K562 (cell line): Measurements from ENCODE around the gene PRM3. TPM values are rescaled to one million over a fixed set of nuclear protein-coding genes. Genes with fewer than 3 reads are reported as not detected.

ENCODE experiments used
- BACH1 ChIP-seq: fragments of 200-800 bp; sonication (Bioruptor generic); IDR thresholded peaks from 2 replicates; pipeline ENCODE4 v1.6.1; 2016; ENCODE audit warnings: missing genetic modification characterization, missing compliant biosample characterization
- ESRRA ChIP-seq: fragments of 450-650 bp; IDR thresholded peaks from 2 replicates; pipeline ENCODE4 v1.6.1; 2014; ENCODE audit warnings: low read depth, mild to moderate bottlenecking, moderate library complexity, borderline replicate concordance
- GTF2E2 ChIP-seq: fragments of 200-800 bp; sonication (Bioruptor generic); IDR thresholded peaks from 2 replicates; pipeline ENCODE4 v1.6.1; 2016; ENCODE audit warnings: missing genetic modification characterization, missing compliant biosample characterization
- KAT7 ChIP-seq: sonication (generic); formaldehyde crosslinking; IDR thresholded peaks from 2 replicates; pipeline ENCODE4 v1.8.0; 2022; ENCODE audit warnings: missing genetic modification reagents, mild to moderate bottlenecking, borderline replicate concordance
- MECOM ChIP-seq: fragments of 250-450 bp; sonication (Bioruptor Pico); IDR thresholded peaks from 2 replicates; pipeline ENCODE4 v1.8.0; 2022; ENCODE audit warnings: inconsistent platforms
- NFXL1 ChIP-seq: fragments of 450-650 bp; formaldehyde crosslinking; IDR thresholded peaks from 2 replicates; pipeline ENCODE4 v1.4.0; 2021; ENCODE audit warnings: mild to moderate bottlenecking
- RB1 ChIP-seq: fragments of 450-650 bp; IDR thresholded peaks from 2 replicates; pipeline ENCODE4 v1.6.1; 2017; ENCODE audit warnings: low read depth, mild to moderate bottlenecking
- SOX6 ChIP-seq: fragments of 450-650 bp; IDR thresholded peaks from 2 replicates; pipeline ENCODE4 v1.6.1; 2014; ENCODE audit warnings: mild to moderate bottlenecking
- SP1 ChIP-seq: sonication (generic); formaldehyde crosslinking; IDR thresholded peaks from 2 replicates; pipeline ENCODE4 v1.8.1; 2022; ENCODE audit warnings: mild to moderate bottlenecking, missing genetic modification reagents
- ZC3H4 ChIP-seq: sonication (generic); formaldehyde crosslinking; IDR thresholded peaks from 2 replicates; pipeline ENCODE4 v1.9.0; 2021; ENCODE audit warnings: missing genetic modification reagents, borderline replicate concordance
- ZNF239 ChIP-seq: fragments of 250-450 bp; sonication (Bioruptor Pico); IDR thresholded peaks from 2 replicates; pipeline ENCODE4 v1.4.0; 2020; ENCODE audit warnings: mild to moderate bottlenecking
- ZNF408 ChIP-seq: fragments of 250-450 bp; sonication (Bioruptor Pico); IDR thresholded peaks from 2 replicates; pipeline ENCODE4 v1.4.0; 2020; ENCODE audit warnings: low read depth, mild to moderate bottlenecking, moderate library complexity
- ZNF696 ChIP-seq: fragments of 250-450 bp; sonication (Bioruptor Pico); conservative IDR thresholded peaks from 2 replicates; pipeline ENCODE4 v1.4.0; 2020; ENCODE audit warnings: mild to moderate bottlenecking, moderate library complexity
- polyA plus RNA-seq, 8 experiments: library from polyadenylated mRNA; depleted of rRNA in 4 of 8; stranded (reverse) in 5 of 8; unstranded in 3 of 8; fragments of >200 nt; fragmentation: Nextera tagmentation in 2 of 8; fragmentation: Illumina TruSeq in 1 of 8; extraction: Ambion mirVana in 2 of 8; extraction: Trizol in 1 of 8; gene quantifications; 2 replicates each; pipeline versions ENCODE4 v1.2.1 to v1.2.3, GENCODE V29; 2011 to 2014; ENCODE audit warnings: inconsistent platforms in 1 of 8, missing spikeins in 1 of 8
- total RNA-seq, 7 experiments: library from RNA; depleted of rRNA in 6 of 7; stranded (reverse); fragments of >200 nt in 6 of 7; fragmentation: Illumina TruSeq in 2 of 7; extraction: Trizol in 2 of 7; gene quantifications; 2 replicates each; pipeline versions ENCODE4 v1.2.1 to v1.2.3, GENCODE V29; 2011 to 2021; ENCODE audit warnings: low replicate concordance in 1 of 7
- TF ChIP-seq, protein P1 (sequence below): fragments of 200-800 bp; sonication (Bioruptor generic); IDR thresholded peaks from 2 replicates; pipeline ENCODE4 v1.6.1; 2016; ENCODE audit warnings: missing genetic modification characterization, missing compliant biosample characterization
- TF ChIP-seq, protein P2 (sequence below): sonication (generic); formaldehyde crosslinking; IDR thresholded peaks from 2 replicates; pipeline ENCODE4 v1.8.0; 2022; ENCODE audit warnings: mild to moderate bottlenecking, missing genetic modification reagents
- TF ChIP-seq, protein P3 (sequence below): IDR thresholded peaks from 2 replicates; pipeline ENCODE4 v1.6.1; 2011; ENCODE audit not compliant: insufficient read length; ENCODE audit errors: extremely low read depth

PRM3 gene
- total and polyA plus RNA-seq, 9 of the 15 experiments (the other 6 are each of a cell fraction or from before 2014, with no cell fraction given) = not detected

DNA sequence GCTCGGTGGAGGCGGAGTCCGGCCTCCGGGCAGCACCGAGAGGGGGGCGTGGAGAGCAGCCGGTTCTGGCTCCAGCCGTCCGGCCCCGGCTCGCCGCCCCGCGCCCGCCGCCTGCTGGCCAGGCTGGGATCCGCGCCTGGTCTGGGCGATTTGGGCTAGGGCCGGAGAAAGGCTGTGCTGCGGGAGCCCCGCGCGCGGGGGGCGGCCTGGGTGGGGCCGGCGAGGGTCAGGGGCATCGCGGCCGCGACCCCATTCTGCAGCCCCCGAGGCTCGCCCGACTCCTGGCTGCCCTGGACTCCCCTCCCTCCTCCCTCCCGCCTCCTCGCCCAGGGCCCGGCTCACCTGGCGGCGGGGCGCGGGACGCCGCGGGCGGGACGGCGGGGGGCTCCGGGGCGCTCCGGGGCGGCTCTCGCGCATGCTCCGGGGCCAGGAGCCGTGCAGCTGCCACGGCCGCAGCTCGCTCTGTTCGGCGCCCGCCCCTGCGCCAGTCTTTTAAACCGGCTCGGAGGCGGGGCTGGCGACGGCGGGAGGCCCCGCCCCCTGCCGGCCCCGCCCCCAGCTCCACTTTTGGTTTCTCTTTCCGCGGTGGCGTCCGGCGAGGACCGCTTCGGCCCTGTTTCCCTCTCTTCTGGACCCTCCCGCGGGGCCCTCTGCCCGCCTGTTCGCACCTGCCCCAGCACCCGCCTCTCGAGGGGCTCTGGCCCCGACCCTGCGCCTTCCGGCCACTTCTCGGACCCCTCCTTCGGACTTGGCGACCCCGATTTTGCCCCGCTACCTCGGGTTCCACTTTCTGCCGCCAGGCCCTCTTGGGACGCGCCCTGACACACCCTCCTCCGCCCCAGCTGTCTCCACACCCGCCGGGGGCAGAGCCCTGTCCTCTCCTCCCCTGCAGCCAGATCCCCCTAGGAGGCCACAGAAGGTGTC is 17.4 kb downstream of the PRM3 start, which contains the start of gene SOCS1 (continued):
- TF ChIP-seq, protein P1, sequence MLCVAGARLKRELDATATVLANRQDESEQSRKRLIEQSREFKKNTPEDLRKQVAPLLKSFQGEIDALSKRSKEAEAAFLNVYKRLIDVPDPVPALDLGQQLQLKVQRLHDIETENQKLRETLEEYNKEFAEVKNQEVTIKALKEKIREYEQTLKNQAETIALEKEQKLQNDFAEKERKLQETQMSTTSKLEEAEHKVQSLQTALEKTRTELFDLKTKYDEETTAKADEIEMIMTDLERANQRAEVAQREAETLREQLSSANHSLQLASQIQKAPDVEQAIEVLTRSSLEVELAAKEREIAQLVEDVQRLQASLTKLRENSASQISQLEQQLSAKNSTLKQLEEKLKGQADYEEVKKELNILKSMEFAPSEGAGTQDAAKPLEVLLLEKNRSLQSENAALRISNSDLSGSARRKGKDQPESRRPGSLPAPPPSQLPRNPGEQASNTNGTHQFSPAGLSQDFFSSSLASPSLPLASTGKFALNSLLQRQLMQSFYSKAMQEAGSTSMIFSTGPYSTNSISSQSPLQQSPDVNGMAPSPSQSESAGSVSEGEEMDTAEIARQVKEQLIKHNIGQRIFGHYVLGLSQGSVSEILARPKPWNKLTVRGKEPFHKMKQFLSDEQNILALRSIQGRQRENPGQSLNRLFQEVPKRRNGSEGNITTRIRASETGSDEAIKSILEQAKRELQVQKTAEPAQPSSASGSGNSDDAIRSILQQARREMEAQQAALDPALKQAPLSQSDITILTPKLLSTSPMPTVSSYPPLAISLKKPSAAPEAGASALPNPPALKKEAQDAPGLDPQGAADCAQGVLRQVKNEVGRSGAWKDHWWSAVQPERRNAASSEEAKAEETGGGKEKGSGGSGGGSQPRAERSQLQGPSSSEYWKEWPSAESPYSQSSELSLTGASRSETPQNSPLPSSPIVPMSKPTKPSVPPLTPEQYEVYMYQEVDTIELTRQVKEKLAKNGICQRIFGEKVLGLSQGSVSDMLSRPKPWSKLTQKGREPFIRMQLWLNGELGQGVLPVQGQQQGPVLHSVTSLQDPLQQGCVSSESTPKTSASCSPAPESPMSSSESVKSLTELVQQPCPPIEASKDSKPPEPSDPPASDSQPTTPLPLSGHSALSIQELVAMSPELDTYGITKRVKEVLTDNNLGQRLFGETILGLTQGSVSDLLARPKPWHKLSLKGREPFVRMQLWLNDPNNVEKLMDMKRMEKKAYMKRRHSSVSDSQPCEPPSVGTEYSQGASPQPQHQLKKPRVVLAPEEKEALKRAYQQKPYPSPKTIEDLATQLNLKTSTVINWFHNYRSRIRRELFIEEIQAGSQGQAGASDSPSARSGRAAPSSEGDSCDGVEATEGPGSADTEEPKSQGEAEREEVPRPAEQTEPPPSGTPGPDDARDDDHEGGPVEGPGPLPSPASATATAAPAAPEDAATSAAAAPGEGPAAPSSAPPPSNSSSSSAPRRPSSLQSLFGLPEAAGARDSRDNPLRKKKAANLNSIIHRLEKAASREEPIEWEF (CRISPR knock-in tag) = no peak
- TF ChIP-seq ZNF696 (CRISPR knock-in tag) (no peak), ZNF239 (CRISPR knock-in tag) (no peak), BACH1 (tag) (no peak), ZNF408 (CRISPR knock-in tag) (no peak), NFXL1 (CRISPR knock-in tag) (no peak), SP1 (CRISPR knock-in tag) (no peak; the same call in 1 of the 2 replicates), GTF2E2 (peak; percentile 98), ESRRA (peak; percentile 8; the same call in 1 of the 2 replicates), ZC3H4 (CRISPR knock-in tag) (no peak), RB1 (peak; percentile 79; the same call in 1 of the 2 replicates), MECOM (CRISPR knock-in tag) (no peak), SOX6 (no peak; the same call in 1 of the 2 replicates), KAT7 (CRISPR knock-in tag) (peak; percentile 47; the same call in 1 of the 2 replicates)
- TF ChIP-seq, protein P2, sequence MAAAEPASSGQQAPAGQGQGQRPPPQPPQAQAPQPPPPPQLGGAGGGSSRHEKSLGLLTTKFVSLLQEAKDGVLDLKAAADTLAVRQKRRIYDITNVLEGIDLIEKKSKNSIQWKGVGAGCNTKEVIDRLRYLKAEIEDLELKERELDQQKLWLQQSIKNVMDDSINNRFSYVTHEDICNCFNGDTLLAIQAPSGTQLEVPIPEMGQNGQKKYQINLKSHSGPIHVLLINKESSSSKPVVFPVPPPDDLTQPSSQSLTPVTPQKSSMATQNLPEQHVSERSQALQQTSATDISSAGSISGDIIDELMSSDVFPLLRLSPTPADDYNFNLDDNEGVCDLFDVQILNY (CRISPR knock-in tag) = 0 out of 2 replicates have a peak, but pooled peaks have one; percentile 65
- TF ChIP-seq, protein P3, sequence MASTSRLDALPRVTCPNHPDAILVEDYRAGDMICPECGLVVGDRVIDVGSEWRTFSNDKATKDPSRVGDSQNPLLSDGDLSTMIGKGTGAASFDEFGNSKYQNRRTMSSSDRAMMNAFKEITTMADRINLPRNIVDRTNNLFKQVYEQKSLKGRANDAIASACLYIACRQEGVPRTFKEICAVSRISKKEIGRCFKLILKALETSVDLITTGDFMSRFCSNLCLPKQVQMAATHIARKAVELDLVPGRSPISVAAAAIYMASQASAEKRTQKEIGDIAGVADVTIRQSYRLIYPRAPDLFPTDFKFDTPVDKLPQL = peak; percentile 34
